ENCODE data around the gene KRT26.
"Not testable (repeated sequence)": the region's sequence is repeated elsewhere in the genome, so short reads cannot be mapped to it uniquely, and the experiment has no call there.

KRT26 gene

DNA sequence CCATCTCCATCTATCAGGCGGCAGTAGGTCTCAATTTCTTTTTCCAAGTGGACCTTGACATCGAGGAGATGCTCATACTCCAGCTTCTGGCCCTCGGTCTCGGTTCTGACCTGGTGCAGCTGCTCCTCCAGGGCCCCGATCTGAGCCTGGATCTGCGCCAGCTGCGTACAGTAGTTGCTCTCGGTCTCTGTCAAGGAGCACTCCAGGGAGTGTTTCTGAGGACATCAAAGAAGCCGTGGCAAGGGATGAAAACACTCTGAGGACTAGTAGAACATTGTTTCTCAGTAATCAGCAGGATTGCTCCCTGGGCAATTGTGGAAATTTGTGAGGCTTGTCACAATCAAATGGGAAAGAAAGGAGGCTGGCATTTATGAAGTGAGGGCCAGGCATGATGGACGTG lies 21.8 kb upstream of the KRT26 start:
- no peak for DNase-seq

DNA sequence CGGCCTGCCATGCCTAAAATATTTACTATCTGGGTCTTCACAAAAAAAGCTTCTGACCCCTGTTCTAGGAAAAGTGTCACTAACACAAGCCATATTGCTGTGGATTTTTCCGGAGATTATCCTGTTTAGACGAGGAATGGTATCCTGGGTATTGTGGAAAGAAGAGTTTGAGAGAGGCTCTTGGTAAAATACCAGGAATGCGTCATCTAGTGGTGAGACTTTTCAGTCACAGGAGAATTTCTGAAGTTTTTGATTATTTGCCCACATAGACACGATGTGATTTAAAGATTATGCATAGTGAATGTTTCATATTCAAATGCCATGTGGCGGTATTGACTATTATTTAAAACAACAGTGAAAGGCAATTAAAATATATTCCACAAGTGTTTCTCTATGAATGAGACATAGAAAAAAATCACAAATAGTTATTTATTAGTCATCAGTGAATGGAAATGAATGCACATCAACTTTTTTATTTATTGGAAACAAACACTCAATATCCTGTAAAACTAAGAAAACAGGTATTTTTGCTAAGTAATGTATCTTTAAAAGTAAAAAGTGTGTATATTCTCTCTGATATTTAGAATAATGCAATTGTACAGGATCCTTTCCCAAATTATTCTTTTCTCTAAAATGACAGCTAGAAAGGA lies 19.9 kb upstream of the KRT26 start:
- DNase-seq, result no peak

DNA sequence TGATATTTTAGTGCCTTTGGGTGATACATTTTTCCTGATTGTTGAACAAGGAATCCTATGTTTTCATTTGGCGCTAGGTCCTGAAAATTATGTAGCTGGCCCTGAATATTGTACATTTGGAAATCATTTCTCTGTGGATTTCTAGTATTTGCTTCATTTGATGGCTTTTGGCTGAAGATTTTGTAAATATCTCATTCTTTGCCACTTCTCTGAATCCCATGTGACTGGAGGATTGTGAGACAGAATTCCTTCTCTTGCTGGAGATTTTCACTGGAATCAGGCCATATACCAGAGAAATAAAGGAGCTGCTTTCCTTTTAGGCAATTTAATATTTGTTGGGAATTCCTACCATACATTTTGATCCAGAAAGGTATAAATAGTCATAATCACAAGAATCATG lies 19.1 kb upstream of the KRT26 start:
- no peak for DNase-seq

DNA sequence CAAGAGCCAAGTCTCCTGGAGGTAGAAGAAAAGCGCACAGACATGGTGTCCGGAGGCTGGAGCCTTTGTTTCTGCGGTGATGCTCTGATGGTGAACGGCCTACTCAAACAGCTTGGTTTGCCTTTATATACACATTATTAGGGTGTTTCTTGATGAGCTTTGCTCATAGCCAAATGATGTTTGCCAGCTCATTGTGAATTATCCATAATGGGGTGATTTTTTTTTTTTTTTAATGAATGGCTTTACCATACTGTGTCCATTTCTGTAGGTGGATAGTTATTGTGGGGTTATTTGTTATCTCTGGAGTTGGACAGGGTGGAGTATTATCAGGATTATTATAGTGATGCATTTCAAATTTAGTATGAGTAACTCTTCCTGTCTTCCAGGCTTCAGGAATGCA lies 10.4 kb upstream of the KRT26 start, which contains the start of gene KRT27:
TSS of gene KRT27 (minus strand) at position 101 of the 400 bp plus-strand sequence. CDS start at position 44, 57 bp downstream.
- DNase-seq, result no peak

DNA sequence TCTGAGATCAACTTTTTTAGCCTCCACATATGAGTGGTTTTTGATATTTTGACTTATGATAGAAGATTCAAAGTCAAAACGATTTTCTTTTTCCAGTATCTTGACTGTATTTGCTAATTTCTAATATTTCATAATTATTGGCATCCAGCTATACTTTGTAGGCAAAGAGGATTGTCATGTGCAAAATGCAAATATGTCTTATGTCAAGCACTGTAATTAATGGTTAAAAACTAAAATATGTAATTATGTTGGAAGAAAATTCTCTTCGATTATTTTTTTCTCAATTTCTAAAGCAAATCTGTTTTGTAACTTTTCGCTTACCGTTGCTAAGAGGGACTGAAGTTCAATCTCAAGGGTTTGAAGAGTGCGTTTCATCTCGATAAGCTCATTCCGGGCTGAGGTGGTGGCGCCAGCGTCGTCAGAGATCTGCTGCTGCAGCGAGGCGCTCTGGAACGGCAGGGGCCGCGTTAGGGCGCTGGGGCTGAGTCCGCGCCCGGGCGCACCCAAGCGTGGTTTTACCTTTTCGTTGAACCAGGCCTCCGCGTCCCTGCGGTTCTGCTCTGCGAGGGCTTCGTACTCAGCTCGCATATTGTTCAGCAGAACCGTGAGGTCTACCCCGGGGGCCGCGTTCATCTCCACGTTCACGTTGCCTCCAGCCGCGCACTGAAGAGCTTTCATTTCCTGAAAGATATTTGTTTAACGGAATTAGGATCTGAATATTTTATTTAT lies 7.3 kb upstream of the KRT26 start:
- peak; percentile 28 for DNase-seq

DNA sequence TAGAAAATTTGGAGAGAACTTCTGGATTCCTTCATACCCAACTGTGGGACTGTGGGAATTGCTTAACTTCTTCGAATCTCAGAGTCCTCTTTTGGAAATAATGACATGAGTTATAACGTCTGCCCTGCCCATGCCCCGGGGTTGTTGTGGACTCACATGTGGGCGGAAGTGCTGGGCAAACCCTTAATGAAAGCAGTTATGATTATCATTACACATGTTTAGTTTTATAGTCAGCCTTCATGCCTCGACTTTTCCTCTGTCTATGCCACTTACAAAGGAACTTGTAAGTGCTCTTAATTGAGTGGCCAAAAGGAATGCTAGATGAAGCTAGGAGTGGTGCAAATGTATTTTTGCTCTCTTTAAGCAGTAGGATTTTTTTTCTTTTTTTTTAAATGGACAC lies 6.5 kb upstream of the KRT26 start:
- no peak for DNase-seq

DNA sequence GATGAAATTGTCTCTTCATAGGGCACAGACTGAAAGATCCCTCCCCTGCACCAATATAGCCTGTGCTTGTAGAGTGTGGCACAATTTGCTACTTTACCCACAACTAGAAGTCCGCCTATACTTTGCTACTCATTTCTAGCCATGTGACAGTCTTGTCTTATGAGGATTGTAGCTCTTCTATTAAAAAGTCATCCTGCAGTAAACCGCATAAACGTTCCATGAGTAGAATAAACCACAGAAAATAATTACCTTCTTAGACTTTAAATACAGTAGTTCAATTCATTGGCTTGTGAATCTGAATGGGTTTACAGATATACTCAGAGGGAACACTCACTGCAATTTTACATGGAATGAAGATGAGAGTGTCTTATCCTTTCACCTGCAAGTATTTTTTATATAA lies 6.0 kb upstream of the KRT26 start:
- no peak for DNase-seq

DNA sequence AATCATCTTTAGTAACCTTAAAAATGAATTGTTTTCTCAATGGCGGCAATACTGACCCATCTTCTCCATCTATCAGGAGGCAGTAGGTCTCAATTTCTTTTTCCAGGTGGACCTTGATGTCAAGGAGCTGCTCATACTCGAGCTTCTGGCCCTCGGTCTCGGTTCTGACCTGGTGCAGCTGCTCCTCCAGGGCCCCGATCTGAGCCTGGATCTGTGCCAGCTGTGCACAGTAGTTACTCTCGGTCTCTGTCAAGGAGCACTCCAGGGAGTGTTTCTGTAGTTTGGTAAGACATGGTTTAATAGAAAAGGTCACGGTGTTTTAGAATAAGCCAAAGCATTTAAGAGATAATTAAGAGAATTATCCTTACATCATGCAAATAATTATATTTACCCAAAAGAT lies 5.5 kb upstream of the KRT26 start:
- DNase-seq, result no peak

DNA sequence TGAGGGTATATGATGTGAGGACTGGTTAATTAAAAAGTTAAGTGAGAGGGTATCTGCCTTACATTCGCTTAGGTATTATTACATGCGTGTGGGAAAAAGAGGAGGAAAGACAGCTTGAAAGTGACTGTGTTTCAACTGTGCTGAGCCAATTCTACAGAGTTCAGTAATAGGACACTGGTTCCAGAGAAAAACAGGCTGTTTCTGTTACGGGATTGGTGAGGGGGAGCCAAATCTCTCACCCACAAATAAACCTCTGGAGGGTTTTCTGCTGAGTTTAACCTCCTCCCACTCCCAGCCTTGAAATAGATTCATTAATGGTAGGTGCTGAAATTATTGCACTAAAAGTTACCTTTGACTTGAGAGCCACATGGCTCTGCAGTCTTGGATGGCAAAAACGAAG lies 3.9 kb upstream of the KRT26 start:
- DNase-seq, result no peak

DNA sequence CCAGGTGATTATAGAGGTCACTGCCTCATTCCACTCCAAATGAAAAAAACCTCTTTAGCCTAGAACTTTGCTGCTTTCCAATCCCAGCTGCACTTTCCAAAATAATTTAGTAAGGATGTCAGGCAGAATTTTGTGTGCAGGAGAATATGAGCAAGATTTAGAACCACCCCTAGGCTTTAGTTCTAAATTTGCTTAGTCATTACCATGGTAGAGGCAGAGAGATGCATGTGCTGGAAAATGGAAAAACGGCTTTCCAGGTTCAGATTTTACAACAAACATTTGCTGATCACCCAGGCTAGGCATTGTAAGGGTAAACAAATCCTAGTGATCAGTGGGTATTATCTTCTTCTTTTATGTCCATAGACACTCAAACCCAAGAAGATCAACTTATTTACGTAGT lies 6.3 kb downstream of the KRT26 start:
- DNase-seq, result no peak

DNA sequence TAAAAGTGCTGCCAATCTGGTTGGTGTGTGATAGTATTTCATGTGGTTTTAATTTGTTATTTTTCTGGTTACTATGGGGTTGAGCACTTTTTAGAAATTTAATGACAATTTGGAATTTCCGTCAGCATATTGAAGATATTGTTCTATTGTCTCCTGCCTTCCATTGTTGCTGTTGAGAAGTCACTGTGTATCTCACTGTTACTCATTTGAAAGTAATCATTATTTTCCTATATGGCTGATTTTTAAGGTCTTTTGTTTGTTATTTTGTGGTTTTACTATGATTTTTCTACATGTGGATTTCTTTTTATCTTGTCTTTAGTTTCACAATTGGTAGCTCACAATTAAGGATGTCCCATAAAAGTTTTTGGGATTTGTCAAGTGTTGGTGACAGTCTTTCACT lies 8.2 kb downstream of the KRT26 start:
- no peak for DNase-seq

DNA sequence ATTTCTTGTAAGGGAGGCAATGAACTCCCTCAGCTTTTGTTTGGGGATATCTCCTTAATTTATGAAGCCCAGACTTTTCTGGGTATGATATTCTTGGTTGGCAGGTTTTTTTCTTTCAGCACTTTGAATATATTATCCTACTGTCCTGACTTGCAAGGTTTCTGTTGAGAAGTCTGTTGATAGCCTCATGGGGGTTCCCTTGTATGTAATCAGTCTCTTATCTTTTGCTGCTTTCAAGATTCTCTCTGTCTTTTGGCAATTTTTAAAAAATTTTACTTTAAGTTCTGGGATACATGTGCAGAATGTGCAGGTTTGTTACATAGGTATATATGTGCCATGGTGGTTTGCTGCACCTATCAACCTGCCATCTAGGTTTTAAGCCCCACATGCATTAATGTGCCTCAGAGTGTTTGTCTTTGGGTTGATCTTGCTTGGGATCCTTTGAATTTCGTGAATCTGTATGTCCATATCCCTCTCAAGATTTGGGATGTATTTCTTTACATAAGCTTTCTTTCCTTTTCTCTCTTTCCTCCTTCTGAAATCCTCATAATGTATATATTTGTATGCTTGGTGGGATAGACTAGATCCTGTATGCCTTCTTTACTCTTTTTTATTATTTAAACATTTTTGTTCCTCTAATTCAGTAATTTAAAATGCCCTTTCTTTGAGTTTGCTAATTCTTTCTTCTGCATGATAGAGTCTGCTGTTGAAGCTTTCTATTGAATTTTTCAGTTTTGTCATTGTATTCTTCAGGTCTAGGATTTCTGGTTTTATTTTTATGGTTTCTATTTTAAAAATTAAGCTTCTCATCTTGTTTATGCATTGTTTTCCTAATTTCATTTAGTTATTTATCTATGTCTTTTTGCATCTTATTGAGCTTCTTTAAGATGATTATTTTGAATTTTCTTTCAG lies 11.6 kb downstream of the KRT26 start:
- DNase-seq, result no peak

DNA sequence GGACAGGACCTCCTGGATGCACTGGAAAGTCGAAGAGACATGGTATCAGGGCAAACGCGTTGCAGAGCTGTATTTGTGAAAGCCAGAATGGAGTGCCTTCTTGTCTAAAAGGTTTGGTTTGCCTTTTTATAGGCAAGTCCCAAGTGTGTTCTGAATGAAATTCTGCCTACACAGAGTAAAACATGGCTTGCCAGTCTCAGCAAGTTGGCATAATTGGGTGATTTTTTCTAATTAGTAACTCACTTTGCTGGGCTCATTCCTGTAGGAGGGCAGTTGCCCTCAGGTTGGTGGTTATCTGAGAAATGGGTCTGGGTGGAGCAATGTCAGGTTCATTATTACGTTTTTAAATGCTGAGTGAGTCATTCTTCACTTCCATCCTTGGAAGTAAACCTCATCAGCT lies 16.8 kb downstream of the KRT26 start, which contains the start of gene KRT25:
TSS of gene KRT25 (minus strand) at position 101 of the 400 bp plus-strand sequence. CDS start at position 41, 60 bp downstream.
- DNase-seq, result no peak

DNA sequence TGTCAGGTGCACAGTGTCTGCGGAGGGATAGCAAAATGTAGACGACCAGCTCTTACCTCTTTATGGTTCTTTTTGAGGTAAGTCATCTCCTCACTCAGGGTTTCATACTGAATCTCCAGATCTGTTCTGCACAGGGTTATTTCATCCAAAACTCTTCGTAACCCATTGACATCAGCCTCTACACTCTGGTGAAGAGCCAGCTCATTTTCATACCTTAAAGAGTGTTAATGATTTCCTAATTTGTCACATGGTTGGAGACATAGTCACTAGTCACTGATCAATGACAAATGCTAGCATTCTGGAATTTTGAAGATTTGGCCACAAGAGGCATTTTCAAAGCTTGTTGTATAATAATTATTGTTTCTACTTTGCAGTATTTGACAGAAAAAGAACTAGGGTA lies 18.2 kb downstream of the KRT26 start:
- DNase-seq, result no peak

DNA sequence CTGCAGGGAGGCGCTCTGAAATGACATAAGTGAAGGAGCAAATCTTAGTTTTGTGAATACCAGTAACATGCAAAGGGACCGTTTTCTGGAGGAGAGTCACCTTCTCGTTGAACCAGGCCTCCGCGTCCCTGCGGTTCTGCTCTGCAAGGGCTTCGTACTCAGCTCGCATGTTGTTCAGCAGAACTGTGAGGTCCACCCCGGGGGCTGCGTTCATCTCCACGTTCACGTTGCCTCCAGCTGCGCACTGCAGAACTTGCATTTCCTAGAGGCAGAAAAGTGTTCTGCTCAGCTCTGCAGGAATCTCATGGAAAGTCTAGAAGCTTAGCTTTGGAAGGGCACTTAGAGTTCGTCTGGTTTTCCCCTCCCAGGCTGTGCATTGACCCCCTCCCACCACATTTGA lies 20.9 kb downstream of the KRT26 start:
- DNase-seq, result no peak

DNA sequence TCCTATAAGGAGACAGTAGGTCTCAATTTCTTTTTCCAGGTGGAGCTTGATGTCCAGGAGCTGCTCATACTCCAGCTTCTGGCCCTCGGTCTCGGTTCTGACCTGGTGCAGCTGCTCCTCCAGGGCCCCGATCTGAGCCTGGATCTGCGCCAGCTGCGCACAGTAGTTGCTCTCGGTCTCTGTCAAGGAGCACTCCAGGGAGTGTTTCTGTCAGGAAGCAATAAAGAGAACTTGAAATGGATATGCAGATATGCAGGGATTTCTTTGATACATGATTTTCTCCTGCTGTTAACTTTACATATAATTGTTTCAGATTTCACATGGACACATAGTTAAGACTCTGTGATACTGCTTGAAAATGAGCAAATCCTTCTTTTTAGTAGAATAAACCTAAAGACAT lies 21.6 kb downstream of the KRT26 start:
- no peak for DNase-seq

DNA sequence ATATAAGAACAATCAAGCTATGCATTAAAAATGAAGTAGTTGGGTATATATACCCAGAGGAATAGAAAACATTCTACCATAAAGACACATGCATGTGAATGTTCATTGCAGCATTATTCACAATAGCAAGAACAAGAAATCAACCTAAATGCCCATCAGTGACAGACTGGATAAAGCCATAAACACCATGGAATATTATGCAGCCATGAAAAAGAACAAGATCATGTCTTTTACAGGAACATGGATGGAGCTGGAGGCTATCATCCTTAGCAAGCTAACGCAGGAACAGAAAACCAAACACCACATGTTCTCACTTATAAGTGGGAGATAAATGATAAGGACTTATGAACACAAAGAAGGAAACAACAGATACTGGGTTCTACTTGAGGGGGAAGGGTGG lies 23.3 kb downstream of the KRT26 start:
- DNase-seq, result not testable (repeated sequence)

DNA sequence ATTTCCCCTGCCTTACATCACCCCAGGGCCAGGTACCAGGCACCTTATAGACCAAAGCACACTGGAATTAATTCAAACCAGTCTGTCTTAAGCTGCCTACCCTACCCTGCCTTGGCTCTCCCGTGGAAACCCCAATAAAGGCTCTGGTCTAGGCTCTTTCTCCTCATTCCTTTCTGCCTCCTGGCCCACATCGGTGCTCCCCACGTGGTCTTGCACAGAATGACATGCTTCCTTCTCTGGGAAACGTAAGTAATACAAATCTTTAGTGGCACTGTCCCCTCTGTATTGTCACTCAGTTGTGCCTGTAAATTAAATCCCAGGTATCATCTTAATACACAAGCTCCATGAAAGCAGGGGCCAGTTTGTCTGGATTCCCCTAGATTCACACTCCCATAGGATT lies 33.4 kb downstream of the KRT26 start:
- no peak for DNase-seq

DNA sequence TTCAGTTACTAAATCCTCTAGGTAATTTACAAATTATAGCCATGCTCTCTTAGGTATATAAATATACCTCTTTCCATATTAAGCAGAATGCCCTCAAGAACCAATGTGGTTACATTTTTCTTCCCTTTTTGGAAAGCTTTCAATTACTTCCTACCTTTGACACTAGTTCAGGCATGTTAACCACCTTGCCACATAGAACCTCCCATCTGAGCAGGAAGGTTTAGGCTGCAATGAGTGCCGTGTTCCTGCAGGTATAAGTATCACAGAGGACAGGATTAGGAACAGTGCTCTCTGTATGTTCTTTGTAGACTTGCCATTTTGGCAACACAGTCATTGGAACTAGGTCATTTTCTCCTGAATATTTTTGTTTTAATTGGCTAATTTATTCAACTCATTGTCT lies 37.0 kb downstream of the KRT26 start:
- DNase-seq, result no peak

DNA sequence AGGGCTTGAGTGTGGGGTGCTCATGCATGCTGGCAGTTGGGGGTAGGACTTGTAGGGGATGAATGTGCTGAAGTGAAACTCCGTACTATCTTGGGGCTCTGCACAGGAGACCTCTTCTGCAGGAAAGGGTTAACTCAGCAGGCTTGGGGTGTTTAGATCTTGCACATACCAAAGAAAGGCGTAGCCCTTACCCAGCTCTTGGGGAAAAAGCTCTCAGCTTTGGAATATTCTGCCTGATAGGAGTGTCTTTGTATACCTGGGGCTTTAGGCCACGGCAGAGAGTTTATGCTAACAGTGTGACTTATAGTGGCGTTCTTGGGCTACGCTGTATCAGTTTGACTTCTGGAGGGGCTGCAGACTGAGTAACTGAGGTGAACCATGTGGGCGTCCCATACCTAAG lies 38.0 kb downstream of the KRT26 start:
- no peak for DNase-seq

DNA sequence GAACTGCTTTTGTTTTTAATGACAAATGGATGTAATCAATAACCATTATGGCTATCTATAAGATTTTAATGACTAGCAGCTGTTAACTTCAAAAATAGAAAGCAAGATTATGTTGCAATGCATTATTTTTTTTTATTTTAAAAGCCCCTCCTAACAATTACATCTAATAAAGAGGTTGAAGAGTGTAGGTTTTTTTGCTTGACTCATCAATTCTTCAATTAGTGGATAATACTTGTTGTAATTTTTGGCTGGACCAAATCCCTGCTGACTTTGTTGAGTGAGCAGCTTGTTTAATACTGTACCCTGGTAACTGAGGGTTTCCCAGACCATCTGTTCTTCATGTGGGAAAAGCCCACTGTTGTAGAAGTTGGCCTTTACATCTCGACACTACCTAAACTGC lies 41.0 kb downstream of the KRT26 start:
- no peak for DNase-seq

DNA sequence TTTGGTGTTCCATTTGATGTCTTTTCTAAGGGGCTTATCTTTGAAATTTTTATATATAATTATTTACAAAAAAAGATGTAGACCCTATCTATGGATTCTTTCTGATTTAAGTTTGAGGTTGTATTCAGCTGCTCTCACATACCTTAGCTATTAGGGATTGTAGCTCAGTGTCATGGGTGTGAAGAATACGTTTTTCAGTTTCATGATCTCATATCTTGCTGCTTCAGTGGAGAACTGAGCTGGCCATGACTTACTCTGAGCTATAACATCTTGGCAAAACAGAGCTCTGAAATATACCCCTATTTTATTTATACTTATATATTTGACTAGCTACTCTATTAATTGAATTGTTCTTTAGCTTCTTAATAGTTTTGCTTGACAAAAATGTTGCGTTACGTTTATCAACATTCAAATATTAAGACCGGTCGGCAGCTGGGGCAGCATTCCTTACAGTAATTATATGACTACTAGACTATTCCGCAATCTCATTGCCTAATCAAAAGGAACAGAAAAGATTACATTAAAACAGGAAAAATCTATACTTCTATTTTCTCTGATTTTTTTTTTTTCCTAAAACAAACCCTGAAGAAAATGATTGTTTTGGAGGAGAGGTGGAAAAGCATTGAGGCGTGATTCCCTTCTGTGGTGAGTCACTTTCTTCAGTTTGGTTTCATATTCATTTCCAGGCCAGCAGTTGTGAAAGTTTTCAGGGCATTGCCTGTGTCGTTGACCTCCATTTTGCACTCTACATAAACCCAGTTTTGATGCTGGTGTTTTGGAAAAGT lies 44.4 kb downstream of the KRT26 start:
- no peak for DNase-seq

DNA sequence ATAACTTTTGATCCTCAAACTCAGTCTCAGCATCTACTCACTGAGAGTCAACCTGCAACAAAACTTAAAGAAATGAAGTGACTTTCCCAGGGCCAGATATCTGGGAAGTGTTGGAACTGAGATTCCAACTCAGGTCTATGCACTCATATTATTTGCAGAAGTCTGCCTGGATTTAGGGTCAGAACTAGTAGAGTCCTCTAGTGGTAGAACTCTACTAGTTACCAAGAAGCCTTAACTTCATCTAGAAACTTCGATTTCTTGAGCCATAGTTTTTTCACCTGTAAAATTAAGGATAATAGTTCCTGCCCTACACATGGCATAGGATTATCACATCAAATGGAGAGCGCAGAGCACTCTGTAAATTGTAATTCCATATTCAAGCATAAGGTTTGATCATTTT lies 45.1 kb downstream of the KRT26 start:
- DNase-seq, result no peak
